HG03469 (cell line): ENCODE results near the gene SNURF.
A peak's percentile ranks its signal among the peaks of the same experiment; 100 is the strongest.
"Not testable (repeated sequence)": the region's sequence is repeated elsewhere in the genome, so short reads cannot be mapped to it uniquely, and the experiment has no call there.

ENCODE experiments used
- ATAC-seq: cut with Tn5 transposase; IDR thresholded peaks from one replicate; pipeline ENCODE4 v1.9.1; 2021; ENCODE audit warnings: mild to moderate bottlenecking, moderate library complexity, moderate number of reproducible peaks; ENCODE audit not compliant: unreplicated experiment

SNURF gene, protein sequence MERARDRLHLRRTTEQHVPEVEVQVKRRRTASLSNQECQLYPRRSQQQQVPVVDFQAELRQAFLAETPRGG

GRCh38 chr15:24954783-24955530 is at the start of gene SNURF, which contains the start of gene SNRPN:
Gene SNURF, plus strand, starts transcription at chr15:24954987. Its CDS starts 62 bp downstream, at chr15:24955049.
Gene SNRPN, plus strand, starts transcription at chr15:24954987. Its CDS starts 19,467 bp downstream, at chr15:24974454.
- peak; percentile 55 for ATAC-seq

GRCh38 chr15:24916305-24917009 is 38.3 kb upstream of the SNURF start:
- no peak for ATAC-seq

- no peak for ATAC-seq
Observed at GRCh38 chr15:24917431-24917830, 37.4 kb upstream of the SNURF start.

DNA sequence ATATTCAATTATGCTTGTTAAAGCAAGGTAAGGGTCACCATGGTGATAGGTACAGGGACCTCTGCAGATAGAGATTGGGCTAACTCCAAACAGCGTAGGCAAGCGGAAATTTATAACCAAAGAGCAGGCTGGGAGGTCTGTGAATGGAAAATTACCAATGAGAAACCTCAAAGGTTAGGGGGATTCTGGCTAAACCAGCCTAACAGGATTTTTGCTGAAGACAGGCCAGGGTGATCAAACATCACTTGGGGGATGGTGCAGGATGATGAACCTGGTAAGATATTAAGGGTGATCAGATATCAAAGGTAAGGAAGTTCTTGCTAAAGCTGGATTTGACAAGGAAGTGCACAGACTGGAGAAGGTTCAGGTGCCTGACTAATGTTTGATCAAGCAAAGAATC is 35.3 kb upstream of the SNURF start:
- no peak for ATAC-seq

DNA sequence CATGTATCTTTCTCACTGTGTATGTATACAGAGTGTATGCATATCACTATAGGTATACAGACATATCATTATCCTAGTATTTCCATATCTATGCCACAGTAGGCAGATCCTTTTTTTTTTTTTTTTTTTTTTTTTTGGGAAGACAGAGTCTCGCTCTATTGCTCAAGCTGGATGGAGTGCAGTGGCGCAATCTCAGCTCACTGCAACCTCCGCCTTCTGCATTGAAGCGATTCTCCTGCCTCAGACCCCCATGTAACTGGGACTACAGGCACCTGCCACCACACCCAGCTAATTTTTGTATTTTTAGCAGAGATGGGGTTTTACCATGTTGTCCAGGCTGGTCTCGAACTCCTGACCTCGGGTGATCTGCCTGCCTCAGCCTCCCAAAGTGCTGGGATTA is 32.0 kb upstream of the SNURF start:
- ATAC-seq = not testable (repeated sequence)

DNA sequence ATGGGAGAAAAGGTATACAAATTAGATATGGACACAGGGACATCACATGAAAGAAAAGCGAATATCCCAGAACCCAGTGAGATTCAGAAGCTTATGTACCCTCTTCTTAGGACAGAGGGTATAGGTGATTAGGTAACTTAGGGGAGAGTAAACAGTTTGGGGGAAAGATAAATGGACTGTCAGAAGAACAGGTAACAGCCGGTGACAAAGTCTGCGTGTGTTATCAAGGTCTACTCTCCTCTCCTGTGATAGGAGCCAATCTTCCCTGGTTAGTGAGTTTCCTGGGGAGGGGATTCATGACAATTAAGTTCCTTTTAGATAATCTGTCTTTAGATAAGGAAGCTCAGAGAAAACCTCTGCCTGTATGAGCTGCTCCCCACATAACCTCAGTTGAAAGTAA is 30.6 kb upstream of the SNURF start:
- ATAC-seq = no peak

DNA sequence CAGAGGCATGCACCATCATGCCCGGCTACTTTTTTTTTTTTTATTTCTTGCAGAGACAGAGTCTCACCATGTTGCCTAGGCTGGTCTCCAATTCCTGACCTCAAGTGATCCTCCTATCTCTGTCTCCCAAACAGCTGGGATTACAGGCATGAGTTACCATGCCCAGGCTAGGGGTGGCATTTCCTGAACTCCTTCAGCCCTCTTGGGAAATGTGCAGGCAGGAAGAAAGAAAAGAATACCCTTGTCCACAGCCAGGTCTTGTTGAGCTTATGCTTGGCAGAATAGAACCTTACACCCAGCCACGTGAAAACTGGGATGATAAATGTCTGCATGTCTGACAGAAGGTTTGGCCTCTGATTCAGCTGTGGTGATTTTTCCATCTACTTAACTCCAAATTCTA is 30.2 kb upstream of the SNURF start:
- ATAC-seq = no peak

- not testable (repeated sequence) for ATAC-seq
Observed at GRCh38 chr15:24931874-24932732, 22.7 kb upstream of the SNURF start.

DNA sequence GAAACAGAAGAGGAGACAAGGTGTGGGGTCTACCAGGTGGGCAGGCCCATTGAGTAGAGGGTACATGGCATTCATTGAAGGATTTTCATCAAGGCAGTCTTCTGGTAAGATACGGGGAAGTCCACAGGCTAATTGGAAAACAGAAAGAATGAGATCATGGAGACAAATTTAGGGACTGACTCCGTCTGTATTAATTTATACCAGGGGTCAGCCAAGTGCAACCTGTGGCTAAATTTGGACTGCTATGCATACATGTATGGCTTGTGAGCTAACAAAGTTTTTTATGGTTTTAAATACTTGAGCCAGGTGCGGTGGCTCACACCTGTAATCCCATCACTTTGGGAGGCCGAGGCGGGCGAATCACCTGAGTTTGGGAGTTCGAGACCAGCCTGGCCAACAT is 21.1 kb upstream of the SNURF start:
- ATAC-seq = no peak

- ATAC-seq = not testable (repeated sequence)
Observed at GRCh38 chr15:24938224-24938623, 16.6 kb upstream of the SNURF start.

DNA sequence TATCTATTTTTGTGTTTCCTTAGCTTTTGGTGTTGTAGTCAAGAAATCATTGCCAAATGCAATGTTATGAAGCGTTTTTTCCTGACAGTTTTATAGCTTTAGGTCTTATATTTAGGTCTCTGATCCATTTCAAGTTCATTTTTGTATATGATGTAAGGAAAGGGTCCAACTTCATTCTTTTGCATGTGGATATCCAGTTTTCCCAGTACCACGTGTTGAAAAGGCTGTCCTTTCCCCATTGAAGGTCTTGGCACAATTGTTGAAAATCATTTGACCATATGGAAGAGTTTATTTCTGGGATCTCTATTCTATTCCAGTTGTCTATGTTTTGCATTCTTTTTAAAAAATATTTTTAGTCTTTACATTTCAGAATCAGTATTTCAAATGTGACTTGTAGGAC is 14.6 kb upstream of the SNURF start:
- no peak for ATAC-seq

- no peak for ATAC-seq
Observed at GRCh38 chr15:24943361-24943760, 11.4 kb upstream of the SNURF start.

DNA sequence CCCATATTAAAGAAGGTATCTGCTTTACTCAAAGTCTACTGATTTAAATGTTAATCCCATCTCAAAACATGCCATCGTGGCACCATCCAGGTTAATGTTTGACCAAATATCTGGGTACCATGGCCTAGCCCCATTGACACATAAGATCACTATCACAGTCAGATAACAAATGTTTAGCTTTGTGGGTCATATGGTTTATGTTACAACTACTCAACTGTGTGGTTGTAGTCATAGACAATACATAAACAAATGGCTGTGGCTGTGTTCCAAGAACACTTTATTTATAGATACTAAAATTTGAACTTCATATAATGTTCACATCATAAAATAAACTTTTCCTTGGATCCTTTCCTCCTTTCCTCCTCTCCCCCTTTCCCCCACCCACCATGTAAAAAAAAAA is 9.8 kb upstream of the SNURF start:
- ATAC-seq = no peak

DNA sequence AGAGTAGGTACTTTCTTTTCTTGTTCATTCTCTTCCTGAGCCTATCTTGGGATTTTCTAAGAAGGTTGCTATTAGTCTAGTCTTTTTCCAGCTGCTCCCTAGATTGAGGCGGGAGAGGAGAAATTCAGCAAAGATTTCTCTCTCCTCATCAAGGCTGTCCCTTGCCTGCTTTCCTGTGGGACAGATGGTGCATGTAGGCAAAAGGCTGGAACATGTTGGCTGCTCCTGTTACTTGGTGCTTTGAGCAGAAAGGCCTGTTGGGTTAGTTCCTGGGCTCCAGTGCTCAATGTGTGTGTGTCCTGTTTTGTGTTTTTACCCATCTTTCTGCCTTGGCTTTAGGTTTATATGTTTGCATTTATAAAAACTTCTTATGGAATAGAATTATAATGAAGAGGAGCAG is 9.1 kb upstream of the SNURF start:
- ATAC-seq = no peak

GRCh38 chr15:24948495-24948894 is 6.3 kb upstream of the SNURF start:
- ATAC-seq = no peak

- ATAC-seq = no peak
Observed at GRCh38 chr15:24955531-24955921, 739 bp downstream of the SNURF start.

DNA sequence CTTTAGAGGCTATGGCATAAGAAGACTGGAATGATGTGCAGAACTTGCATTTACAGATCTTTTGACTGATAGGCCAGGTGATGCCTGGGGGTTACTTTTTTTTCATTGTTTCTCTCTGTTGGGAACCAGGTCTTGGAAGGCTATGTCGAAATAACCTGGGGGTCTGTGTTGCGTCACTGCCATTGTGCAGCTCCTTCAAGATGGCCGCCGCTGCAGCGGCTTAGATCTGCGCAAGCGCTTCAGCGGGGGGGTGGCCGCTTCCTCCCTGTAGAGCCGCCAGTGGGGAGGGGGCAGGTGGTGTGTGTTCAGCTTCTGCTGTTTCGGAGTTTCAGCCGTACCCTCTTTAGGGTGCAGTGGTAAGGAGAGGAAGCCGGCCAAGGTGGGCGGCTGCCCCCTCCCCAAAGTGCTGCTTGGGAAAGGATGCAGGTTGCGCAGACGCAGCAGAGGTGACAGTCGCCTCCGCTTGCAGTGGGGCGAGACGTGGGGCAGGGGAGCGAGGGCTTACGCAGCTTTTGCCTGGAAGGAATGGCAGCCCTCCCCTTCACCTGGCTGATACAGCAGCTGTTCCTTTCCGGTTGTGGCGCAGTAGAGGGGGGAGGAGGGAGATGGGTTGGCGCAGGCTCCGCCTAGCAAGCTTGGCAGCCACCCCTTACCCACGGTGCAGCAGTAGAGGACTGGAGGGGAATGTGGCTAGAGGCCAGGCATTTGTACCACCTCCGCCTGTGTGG is 1.5 kb downstream of the SNURF start:
- ATAC-seq = peak; percentile 49

- no peak for ATAC-seq
Observed at GRCh38 chr15:24957691-24958090, 2.9 kb downstream of the SNURF start.

- ATAC-seq = no peak
Observed at GRCh38 chr15:24961967-24962366, 7.2 kb downstream of the SNURF start.

- ATAC-seq = no peak
Observed at GRCh38 chr15:24962880-24963279, 8.1 kb downstream of the SNURF start.
